ENCODE results near the gene TFCP2.

DNA sequence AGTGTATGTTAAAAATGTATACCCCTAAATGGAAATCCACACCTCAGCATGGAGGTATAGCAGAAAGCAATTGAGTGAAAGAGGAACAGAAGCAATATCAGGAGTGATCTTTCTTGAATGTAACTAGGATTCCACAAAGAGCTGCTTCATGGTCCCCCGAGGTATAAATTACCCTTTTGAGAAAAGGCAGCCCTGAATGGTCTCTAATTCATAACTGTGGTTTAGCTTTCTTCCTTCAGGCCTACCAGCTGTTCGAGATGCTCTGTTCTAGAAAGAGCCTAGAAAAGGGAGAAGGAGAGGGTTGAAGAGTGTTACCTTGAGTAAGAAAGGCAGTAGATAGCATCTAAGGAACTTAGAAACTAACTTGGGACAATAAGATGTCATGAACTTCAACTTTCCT is 46.6 kb downstream of the TFCP2 start:
- TF ChIP-seq, protein P1, sequence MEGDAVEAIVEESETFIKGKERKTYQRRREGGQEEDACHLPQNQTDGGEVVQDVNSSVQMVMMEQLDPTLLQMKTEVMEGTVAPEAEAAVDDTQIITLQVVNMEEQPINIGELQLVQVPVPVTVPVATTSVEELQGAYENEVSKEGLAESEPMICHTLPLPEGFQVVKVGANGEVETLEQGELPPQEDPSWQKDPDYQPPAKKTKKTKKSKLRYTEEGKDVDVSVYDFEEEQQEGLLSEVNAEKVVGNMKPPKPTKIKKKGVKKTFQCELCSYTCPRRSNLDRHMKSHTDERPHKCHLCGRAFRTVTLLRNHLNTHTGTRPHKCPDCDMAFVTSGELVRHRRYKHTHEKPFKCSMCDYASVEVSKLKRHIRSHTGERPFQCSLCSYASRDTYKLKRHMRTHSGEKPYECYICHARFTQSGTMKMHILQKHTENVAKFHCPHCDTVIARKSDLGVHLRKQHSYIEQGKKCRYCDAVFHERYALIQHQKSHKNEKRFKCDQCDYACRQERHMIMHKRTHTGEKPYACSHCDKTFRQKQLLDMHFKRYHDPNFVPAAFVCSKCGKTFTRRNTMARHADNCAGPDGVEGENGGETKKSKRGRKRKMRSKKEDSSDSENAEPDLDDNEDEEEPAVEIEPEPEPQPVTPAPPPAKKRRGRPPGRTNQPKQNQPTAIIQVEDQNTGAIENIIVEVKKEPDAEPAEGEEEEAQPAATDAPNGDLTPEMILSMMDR (IDR thresholded peaks at IDR 0.05), result no peak
- TF ChIP-seq POLR2A (IDR thresholded peaks at IDR 0.05) (no peak), POLR2AphosphoS5 (IDR thresholded peaks at IDR 0.05) (no peak), EP300 (IDR thresholded peaks at IDR 0.05) (no peak)

Data from suprapubic skin (tissue), 4 donors.